ENCODE results near the gene EML5. TPM values are rescaled to one million over a fixed set of nuclear protein-coding genes. Genes with fewer than 3 reads are reported as not detected.

Gene EML5
- total and polyA plus RNA-seq, 2 of the 13 experiments (the other 11 are each of a cell fraction or from before 2014, with no cell fraction given) = 0.11 TPM; not detected in 1

- TF ChIP-seq ZNF652 (CRISPR knock-in tag; IDR thresholded peaks at IDR 0.05; ENCODE audit: borderline replicate concordance, low read depth) = no peak
- TF ChIP-seq ZNF775 (CRISPR knock-in tag; IDR thresholded peaks at IDR 0.05; ENCODE audit: borderline replicate concordance) = no peak
- no peak for TF ChIP-seq ZBTB44 (CRISPR knock-in tag; IDR thresholded peaks at IDR 0.05)
- TF ChIP-seq SMAD3 (CRISPR knock-in tag; IDR thresholded peaks at IDR 0.05) = no peak
- TF ChIP-seq STAG1 (CRISPR knock-in tag; IDR thresholded peaks at IDR 0.05) = peak; percentile 46; the same call in 1 of the 2 replicates
- no peak for TF ChIP-seq NCOA2 (CRISPR knock-in tag; IDR thresholded peaks at IDR 0.05)
- TF ChIP-seq SMARCC2 (IDR thresholded peaks at IDR 0.05) = no peak
- TF ChIP-seq ZNF629 (CRISPR knock-in tag; conservative IDR thresholded peaks at IDR 0.05) = no peak
- no peak for TF ChIP-seq REL (CRISPR knock-in tag; conservative IDR thresholded peaks at IDR 0.05)
- TF ChIP-seq MXD1 (CRISPR knock-in tag; IDR thresholded peaks at IDR 0.05) = peak; percentile 76
- no peak for TF ChIP-seq SNAI1 (CRISPR knock-in tag; IDR thresholded peaks at IDR 0.05; ENCODE audit: borderline replicate concordance)
- no peak for TF ChIP-seq ZNF619 (CRISPR knock-in tag; IDR thresholded peaks at IDR 0.05)
- no peak for TF ChIP-seq FOXO4 (CRISPR knock-in tag; conservative IDR thresholded peaks at IDR 0.05)
- 0 out of 2 replicates have a peak, but pooled peaks have one; percentile 22 for TF ChIP-seq KMT2A (CRISPR knock-in tag; IDR thresholded peaks at IDR 0.05)
- no peak for TF ChIP-seq ZNF138 (CRISPR knock-in tag; IDR thresholded peaks at IDR 0.05; ENCODE audit: low read depth)
- TF ChIP-seq ZNF10 (CRISPR knock-in tag; IDR thresholded peaks at IDR 0.05; ENCODE audit: borderline replicate concordance, low read depth) = no peak
- TF ChIP-seq POGZ (CRISPR knock-in tag; IDR thresholded peaks at IDR 0.05) = peak; percentile 40; the same call in 1 of the 2 replicates
- TF ChIP-seq ZFYVE20 (CRISPR knock-in tag; IDR thresholded peaks at IDR 0.05; ENCODE audit: borderline replicate concordance, low read depth) = no peak
- no peak for TF ChIP-seq ZFP91 (CRISPR knock-in tag; IDR thresholded peaks at IDR 0.05; ENCODE audit: borderline replicate concordance)
- TF ChIP-seq FOXJ3 (CRISPR knock-in tag; IDR thresholded peaks at IDR 0.05; ENCODE audit: borderline replicate concordance) = no peak
- no peak for TF ChIP-seq ZNF616 (CRISPR knock-in tag; IDR thresholded peaks at IDR 0.05; ENCODE audit: low read depth)
- TF ChIP-seq POGK (CRISPR knock-in tag; conservative IDR thresholded peaks at IDR 0.05) = 0 out of 2 replicates have a peak, but pooled peaks have one; percentile 8
- TF ChIP-seq ZNF747 (CRISPR knock-in tag; IDR thresholded peaks at IDR 0.05; ENCODE audit: borderline replicate concordance) = no peak
These were observed at the start of gene EML5 (continued) for GRCh38 chr14:88792473-88793258.
